NOMO-1 (cell line): ENCODE data around the gene CRAMP1.
A peak's percentile ranks its signal among the peaks of the same experiment; 100 is the strongest.

Experiments
- DNase-seq, 2 experiments: peaks; one replicate each; lab custom pipeline; 2025; ENCODE audit not compliant: unreplicated experiment in 2 of 2; lab: John Stamatoyannopoulos, UW

The CRAMP1 gene

DNA sequence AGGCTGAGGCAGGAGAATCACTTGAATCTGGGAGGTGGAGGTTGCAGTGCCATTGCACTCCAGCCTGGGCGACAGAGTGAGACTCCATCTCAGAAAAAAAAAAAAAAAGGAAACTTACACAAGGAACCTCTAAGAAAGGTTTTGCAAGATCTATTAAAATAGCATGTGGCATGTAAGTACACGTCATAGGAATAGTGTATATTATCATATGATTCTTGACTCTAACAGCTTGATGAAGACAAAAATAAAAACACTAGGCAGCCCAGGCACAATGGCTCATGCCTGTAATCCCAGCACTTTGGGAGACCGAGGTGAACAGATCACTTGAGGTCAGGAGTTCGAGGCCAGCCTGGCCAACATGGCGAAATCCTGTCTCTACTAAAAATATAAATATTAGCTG, 16.6 kb upstream of the CRAMP1 start:
- peak; percentile 48 to 76 for DNase-seq

GRCh38 chr16:1596516-1596915, 15.6 kb upstream of the CRAMP1 start:
- no peak for DNase-seq

- no peak for DNase-seq
Measured at GRCh38 chr16:1597154-1597553, 15.0 kb upstream of the CRAMP1 start.

DNA sequence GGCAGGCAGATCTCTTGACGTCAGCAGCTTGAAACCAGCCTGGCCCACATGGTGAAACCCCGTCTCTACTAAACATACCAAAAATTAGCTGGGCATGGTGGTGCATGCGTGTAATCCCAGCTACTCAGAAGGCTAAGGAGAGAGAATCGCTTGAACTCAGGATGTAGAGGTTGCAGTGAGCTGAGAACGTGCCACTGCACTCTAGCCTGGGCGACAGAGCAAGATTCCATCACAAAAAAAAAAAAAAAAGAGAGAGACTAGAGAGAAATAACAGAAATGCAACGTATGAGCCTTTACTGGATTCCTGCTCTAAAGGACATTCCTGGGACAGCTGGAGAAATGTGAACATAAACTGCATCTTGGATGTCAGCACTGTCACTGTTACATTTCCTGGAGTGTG, 11.1 kb upstream of the CRAMP1 start:
- DNase-seq, result no peak

DNA sequence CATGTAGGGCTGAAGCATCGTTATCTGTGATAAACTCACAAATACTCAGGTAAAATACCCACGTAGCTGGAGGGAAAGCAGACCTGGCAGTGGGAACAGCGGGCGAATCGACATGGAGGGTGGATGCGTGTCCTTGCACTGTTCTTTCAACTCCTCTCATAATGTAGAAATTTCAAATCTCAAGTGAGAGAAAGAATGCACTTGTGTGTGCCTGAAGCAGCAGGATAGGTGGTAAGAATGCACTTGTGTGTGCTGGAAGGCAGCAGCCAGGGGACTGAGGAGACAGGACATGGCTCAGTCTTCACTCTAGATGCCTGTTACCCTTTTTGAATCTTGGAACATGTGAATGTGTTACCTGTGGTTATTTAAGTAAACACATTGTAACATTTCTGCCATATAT, 10.7 kb upstream of the CRAMP1 start:
- DNase-seq, result no peak

DNA sequence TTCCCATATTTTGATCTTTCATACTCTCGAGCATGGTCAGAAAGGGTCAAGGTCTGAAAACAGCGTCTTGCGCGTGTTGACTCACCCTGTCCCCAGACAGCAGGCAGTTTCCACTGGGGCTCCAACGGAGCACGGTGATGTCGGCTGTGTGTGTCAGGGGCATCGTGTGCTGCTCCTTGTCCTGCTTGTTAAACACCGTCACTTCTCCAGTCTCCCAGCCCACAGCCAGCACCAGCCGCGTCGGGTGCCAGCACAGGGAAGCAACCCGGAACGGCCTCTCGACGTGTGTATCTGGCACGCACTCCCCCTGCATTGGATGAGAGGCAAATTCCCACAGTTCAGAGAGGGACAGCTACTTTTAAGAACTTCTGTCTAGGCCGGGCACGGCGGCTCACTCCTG, 9.9 kb upstream of the CRAMP1 start:
- DNase-seq, result no peak

DNA sequence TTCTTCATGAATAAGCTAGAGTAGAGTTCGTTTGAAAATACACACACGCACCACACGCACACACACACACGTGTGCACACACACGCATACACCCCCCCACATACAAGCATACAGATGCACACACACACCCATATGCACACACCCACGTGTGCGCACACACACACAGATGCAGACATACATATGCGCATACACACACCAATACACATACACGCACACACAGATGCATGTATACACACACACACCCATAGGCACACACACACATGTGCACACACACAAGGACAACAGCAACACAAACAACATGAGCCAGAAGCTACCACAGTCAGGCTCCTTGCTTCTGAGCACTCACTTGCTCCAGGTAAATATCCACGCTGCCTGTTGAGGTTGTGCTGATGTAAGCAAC, 5.4 kb upstream of the CRAMP1 start:
- DNase-seq, result no peak

- DNase-seq, result no peak
Measured at GRCh38 chr16:1607971-1608370, 4.2 kb upstream of the CRAMP1 start.

DNA sequence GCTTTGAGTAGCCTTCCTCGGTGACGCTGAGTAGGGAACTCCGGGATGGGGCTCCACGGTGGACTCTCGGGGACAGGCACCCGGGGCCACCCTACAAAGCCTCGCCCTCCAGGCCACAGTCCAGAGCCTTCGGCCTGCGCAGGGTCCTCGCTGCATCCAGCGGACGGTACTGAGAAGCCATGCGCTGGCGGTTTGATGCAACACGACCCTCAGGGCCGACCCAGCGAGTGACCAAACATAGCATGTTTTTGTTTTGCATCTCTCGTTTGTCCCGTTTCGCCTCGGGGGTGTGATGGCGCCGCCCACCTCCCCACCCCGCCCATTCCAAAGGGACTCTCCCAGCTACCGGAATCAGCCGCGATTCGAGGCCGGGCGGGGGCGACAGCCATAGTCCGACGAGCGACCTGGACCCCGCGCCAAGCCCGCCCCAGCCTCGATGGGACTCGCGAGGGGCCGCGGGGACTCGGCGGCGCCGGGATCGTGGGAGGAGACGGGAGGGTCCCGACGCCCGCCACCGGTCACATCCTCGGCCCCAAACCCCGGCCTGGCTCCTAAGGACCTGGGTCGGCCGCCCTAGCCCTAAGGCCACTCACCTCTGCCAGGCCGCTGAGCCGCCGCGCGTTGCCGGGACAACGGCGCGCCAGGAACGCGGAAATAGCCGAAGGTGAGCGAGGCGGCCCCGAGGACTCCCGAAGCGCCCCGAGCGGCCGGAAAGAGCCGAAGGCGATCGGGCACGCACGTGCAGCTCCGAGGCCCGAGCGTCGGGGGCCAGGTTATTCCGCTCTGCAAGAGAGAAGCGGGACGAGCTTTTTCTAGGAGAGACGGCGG, 1.9 kb upstream of the CRAMP1 start:
- peak; percentile 82 to 91 for DNase-seq

DNA sequence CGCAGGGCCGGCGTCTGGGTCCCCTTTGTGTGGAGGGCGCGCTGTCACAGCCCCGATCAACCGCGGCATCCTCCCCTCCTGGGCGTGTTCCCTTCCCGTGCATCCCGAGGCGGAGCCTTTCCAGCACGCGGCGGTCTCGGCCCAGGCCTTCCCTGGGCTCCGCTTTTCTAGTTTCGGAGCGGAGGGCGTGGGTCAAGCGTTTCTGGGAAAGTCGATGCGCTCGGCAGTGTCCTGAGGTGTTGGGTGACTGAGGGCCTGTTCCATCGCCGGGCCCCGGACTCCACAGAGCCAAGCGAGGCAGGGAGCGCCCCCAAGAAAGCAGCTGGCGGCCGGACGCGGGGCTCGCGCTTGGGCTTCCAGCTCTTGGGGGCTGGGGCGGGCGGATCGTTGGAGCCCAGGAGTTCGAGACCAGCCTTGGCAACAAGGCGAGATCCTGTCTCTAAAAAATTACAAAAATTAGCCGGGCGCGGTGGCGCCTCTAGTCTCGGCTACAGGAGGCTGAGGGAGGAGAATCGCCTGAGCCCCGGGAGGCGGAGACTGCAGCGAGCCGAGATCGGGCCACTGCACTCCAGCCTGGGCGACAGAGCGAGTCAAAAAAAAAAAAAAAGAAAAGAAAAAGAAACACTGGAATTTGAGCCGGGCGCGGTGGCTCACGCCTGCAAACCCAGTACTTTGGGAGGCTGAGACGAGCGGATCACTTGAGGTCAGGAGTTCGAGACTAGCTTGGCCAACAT, 1.1 kb upstream of the CRAMP1 start:
- DNase-seq, result peak in 1 of 2 experiments; percentile 12

DNA sequence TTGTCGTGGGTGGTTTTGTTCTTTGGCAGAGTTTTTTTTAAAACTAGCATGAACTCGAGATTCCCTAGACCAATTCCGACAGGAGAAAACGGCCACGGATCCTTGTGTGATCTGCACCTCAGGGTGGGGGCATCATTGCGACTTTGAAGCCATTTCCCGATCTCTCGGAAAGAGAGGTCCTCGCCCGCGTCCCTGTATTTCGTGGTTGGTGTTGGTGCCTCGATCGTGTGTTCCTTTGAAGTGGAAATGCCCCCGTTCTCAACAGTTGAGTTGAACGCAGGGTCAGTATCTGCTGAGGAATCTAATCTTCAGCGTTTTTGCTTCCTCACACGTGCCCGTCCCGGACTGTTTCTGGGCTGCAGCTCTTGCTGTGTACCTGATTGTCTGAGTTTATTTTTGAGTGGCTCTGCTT, 1.1 kb downstream of the CRAMP1 start:
- DNase-seq, result peak in 1 of 2 experiments; percentile 29

DNA sequence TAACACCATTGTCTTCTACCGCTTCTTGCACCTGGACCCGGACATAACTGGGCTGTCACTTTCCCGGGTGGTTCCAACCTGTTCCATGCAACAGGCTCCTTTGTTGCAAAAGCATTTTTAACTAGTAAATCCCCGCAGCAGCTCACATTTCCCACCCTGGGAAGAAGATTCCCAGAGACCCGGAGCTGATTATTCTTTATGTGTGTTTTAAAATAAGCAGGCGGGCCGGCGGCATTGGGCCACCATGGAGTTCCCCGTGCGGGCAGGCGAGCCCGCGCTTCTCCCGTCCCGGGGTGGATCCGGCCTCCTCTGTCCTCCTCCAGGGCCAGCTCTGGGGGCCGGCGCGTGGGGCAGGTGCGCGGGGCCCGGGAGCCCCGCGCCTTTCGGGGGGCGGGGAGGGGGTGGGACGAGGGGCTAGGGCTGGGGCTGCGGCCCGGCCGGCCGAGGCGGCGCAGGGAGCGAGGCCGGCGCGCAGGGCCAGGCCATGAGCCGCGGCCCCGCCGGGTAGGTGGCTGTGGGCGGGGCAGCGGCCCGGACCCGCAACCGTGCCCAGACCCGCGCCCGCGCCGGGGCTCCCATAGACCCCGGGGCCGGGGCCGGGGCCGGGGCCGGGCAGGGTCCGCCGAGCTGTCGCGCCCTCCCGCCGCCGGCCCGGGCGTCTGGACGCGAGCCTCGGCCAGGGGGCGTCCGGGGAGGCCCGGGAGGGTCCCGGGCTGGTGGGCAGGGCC, 1.7 kb downstream of the CRAMP1 start:
- DNase-seq, result no peak

DNA sequence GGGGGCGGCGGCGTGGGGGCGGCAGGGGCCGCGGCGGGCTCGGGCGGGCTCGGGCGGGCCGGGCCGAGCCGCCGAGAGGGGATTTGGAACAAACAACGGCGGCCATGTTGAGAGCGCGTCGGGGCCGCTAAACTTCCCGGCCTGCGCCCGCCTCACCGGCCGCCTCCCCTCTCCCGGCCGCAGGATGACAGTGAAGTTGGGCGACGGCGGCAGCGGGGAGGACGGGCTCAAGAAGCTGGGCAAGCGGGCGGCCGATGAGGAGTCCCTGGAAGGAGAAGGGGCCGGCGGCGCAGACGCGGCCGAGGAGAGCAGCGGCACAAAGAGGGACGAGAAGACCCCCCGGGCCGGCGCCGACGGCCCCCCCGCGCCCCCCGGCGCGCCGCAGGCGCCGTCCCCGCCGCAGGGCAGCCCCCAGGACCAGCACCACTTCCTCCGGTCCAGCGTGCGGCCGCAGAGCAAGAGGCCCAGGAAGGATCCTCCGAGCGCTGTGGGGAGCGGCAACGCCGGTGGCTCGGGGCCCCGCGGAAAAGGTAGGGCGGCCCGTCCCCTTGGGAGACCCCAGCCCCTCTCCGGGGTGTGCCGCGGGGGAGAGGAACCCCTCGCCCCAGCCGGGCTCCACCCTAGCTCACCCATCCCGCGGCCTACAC, 2.4 kb downstream of the CRAMP1 start:
- peak; percentile 17 to 48 for DNase-seq

GRCh38 chr16:1615761-1616160, 3.6 kb downstream of the CRAMP1 start:
- no peak for DNase-seq

DNA sequence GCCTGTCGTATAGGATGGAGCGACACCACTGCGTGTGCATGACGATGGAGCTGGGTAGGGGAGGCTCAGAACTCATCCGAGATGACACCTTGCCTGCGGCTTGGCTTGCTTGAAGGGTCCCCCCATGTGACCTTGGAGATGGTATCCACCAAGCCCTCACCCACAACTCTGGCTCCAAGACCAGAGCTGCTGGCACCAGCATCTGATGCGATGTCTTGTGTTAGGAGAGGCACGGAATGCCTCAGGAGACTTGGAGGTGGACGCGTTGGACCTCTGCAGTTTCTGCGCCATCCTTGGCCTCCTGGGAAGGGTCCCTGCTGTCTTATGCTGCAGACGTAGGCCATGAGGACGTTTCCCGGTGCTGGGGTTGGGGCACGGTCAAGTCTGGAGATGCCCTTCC, 7.8 kb downstream of the CRAMP1 start:
- no peak for DNase-seq

DNA sequence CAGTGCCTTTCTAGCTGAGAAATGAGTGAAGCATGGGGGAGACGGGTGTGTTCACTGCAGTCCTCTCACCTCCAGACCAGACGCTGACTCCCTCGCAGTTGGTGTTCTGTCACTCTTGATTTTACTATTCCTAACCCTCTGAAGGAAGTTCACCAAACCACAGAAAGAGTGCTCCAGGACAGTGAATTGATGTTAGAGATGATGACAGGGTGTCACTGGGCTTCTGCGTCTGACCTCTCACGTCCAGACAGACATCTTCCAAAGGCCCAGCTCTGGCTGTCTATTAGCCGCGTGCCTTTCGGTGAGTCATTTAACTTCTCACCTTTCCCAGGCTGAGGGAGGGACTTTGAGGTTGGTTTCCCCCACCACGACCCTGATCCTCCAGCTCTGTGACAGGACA, 8.2 kb downstream of the CRAMP1 start:
- no peak for DNase-seq

DNA sequence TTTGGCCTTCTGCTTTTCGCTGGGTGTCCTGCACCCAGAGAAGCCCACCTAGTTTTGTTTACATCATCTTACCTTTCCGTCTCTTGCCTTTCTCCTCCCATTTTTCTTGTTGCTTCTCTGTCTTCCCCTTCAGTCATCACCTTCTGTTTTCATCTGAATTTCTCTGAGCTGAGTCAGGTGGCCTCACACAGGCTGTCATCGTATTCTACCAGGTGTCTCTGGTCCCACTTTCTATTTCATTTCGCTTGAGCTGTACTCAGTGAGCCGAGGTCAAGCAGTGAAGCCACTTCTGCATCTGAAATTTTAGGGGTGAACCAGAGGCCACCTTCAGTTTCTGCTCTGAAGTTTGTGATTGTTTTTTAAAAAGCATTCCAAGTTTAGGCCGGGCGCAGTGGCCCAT, 9.7 kb downstream of the CRAMP1 start:
- DNase-seq, result no peak

GRCh38 chr16:1626327-1626726, 14.2 kb downstream of the CRAMP1 start:
- no peak for DNase-seq

GRCh38 chr16:1626776-1627175, 14.6 kb downstream of the CRAMP1 start:
- DNase-seq, result no peak

DNA sequence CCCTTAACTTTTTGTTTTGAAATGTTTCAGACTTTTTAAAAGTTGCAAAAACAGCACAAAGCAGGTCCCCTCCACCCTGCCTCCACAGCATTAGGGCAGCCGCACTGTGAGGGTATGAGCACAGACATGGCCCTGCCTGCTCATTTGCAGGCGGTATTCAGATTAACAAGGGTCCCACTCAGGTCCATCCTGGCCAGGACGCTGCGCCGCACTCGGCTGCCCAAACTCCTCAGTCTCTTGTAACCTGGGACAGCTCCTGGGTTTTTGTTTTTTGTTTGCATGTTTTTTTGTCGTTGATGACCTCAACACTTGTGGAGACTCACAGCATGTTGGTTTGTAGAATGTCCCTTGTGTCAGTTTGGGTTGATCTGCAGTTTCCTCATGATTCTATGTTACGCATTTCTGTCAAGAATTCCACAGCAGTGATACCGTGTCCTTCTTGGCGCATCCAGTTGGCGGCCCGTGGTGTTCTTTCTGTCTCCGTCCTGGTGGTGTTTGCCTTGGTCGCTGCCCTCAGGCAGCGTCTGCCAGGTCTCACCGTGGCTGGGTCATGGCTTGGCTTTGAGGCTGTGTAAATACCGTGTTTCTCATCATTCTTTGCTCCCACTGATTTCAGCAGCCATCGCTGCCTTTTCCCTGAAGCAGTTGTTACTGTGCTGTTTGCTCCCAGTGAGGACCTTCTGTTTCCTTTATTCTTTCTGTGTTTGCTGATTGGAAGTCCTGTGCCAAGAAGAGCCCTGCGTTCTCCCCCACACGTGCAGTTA, 18.5 kb downstream of the CRAMP1 start:
- DNase-seq, result no peak
